HG03039 (cell line): ENCODE results near the gene SPEM2.

Source experiments
- ATAC-seq: cut with Tn5 transposase; IDR thresholded peaks from one replicate; pipeline ENCODE4 v1.9.1; 2021; ENCODE audit warnings: mild to moderate bottlenecking, moderate library complexity; ENCODE audit not compliant: unreplicated experiment

SPEM2 gene

DNA sequence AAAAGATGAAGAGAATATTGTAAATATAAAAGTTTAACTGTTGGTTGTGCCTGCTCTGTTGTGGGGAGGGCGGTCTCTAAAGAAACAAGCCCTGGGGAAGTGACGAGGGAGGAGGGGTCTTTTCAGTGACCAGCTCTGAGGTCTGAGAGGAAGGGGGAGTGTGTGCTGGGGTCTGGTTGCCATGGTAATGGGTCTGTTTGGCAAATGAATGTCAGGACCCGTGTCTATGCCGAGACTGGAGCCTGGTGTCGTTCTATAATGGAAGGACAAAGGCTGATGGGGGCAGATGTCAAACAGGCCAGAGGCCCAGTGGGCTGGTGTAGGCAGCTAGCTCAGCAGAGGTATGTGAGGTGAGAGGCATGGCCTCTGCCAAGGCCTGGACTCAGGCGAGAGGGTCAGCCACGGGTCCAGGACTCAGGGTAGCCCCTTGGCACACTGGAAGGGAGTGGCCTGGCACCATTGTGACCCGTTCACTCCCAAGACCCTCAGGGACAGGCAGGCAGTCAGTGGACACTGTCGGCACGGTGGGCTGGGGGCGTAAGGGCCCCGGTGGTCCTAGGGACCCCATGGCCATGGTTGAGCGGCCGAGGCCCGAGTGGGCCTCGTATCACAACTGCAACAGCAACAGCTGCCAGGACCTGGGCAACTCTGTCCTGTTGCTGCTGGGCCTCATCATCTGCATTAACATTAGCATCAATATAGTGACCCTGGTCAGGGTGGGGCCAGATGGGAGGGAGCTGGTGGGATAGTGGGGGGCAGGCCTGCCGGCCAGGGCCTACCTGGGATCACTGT is 5.4 kb upstream of the SPEM2 start, which contains the start of gene SPEM1:
Gene SPEM1, plus strand, starts transcription at position 506 of the 792 bp plus-strand sequence. Its CDS starts 61 bp downstream, at position 567.
- no peak for ATAC-seq

DNA sequence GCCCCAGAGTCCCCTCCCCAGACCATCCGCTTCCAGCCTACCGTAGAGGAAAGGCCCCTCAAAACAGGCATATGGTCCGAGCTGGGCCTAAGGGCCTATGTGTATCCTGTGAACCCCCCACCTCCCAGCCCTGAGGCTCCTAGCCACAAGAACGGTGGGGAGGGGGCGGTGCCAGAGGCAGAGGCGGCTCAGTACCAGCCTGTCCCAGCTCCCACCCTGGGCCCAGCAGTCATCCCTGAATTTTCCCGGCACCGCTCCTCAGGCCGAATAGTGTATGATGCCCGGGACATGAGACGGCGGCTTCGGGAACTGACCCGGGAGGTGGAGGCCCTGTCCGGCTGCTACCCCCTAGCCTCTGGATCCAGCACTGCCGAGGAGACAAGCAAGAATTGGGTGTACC is 4.2 kb upstream of the SPEM2 start:
- ATAC-seq = no peak

DNA sequence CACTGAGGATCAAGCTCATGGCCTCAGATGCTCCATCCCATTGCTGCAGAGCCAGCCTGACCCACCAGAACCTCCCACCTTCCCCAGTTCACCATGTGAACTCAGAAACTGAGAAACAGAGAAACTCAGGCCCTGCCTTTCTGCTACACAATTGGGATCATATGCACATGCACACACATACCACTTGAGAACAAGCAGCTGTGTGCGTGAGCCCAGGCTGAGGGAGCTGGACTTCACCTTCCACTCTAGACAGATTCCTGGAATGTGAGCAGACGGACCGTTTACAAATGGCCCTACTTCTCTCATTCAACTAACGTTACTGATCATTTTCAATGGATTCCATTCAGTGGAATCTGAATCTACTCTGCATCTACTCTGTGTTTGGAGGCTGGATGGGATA is 1.7 kb upstream of the SPEM2 start:
- ATAC-seq = no peak

DNA sequence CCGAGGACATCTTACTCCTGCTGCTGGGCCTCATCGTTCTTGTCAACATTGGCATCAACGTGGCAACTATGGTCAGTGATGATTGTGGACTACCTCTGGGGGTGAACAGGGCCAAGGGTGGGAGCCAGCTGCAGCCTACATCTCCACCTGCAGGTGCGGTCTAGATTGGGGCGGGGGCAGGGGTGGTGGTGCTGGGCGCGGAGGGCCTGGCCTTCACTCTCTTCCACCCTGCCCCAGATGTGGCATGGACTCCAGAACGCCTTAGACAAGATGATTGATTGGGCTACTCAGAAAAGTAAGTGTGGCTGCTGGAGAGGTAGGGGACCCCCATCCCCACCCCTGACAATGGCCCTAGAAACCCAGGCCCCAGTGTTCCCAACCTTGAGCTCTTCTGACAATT is 340 bp downstream of the SPEM2 start:
- no peak for ATAC-seq

DNA sequence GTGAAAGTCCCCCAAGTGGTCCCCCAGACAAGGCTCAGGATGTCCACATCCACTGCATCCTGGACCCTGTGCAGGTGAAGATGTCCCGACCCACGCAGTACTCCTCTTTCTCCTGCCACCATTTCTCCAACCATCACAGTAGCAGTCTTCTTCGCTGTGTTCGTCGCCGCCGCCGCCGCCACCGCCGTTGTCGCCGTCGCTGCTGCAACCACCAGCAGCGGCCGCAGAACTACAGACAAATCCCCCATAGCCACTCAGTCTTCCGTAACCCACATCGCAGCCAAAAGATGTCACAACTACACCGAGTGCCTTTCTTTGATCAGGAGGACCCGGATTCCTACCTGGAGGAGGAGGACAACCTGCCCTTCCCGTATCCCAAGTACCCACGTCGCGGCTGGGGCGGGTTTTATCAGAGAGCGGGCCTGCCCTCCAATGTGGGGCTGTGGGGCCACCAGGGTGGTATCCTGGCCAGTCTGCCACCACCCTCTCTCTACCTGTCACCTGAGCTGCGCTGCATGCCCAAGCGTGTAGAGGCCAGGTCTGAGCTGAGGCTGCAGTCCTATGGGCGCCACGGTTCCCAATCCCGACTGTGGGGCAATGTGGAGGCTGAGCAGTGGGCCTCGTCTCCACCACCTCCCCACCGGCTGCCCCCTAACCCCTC is 917 bp downstream of the SPEM2 start:
- no peak for ATAC-seq

DNA sequence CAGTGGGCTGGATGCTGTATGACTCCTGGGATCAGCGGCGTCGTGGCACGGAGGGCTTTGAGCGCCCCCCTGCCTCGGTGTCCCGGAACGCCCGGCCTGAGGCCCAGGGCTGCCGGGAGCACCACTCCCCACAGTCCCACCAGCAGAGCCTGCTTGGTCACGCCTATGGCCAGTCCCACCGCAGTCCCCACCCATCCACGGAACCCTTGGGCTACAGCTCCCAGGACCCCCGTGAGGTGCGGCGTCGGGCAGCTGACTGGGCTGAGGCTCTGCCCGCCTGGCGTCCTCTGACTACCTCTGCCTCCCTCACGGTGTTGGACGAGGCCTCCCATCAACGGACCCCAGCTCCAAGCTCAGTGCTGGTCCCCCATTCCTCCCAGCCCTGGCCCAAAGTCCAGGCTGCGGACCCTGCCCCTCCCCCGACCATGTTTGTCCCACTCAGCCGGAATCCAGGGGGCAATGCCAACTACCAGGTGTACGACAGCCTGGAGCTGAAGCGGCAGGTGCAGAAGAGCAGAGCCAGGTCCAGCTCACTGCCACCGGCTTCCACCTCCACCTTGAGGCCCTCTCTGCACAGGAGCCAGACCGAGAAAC is 1.6 kb downstream of the SPEM2 start:
- no peak for ATAC-seq

DNA sequence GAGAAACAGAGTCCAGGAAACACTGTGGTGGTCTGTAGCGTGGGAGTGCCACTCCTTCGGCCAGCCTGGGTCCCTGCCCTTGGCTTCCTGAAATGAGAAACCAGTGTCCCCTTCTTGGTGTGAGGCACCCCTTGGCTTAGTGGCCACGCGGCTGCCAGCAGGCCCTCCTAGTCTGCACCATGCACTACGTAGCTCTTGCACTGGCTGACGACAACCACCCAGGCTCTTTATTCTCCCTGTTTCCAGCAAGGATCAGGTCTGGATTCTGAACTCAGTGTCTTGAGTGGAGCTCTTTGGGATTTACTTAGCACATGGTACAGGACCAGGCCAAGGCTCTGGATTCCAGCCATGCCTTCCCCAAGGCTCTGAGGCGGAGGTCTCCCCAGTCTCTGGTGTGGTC is 2.1 kb downstream of the SPEM2 start:
- ATAC-seq = no peak

DNA sequence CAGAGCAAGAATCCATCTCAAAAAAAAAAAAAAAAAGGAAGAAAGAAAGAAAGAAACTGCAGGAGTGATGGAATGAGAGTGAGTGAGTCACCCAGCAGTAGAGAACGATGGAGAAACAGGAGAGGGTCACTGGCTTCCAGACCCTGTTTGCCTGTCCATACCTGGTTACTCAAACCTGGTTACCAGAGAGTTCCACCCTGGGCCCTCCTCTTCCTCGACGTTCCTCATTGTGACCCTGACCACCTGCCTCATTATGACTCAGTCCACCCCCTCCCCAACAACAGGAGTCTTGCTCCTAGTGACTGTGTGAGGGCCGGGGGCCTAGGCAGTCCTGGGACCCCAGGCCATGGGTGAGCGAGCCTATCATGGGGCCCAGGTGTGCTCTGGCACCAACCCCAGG is 3.1 kb downstream of the SPEM2 start, which contains the start of gene SPEM3:
Gene SPEM3, plus strand, starts transcription at position 301 of the 400 bp plus-strand sequence. Its CDS starts 46 bp downstream, at position 347.
- ATAC-seq = no peak

DNA sequence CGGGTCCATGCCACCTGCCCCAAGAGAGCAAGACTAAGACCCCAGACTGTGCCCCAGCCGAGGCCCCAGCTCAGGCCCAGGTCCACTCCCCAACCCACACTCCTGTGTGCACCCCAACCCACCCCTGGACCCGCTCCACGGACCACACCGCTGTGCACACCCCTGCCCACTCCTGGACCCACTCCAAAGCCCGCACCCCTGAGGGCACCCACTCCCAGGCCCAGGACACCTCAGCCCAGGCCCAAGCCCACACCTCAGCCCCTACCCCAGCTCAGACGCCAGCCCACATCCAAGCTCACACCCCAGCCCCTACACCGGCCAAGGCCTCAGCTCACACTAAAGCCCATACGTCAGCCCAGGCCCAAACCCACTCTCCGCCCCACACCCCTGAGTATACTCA is 4.3 kb downstream of the SPEM2 start:
- ATAC-seq = no peak

DNA sequence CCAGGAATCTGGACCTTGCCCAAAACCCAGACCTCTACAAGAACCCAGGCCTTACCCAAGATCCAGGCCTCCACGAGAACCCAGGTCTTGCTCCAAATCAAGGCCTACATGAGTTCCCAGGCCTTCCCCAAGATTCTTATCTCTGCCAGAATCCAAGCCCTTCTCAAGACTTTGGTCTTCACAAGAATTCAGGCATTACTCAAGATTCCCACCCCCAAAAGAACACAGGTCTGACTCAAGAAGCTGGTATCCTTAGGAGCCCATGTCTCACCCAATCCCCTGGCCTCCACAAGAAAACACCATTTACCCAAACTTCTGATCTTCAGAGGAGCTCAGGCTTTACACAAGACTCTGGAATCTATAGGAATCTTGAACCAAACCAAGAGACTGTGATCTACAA is 5.8 kb downstream of the SPEM2 start:
- no peak for ATAC-seq

DNA sequence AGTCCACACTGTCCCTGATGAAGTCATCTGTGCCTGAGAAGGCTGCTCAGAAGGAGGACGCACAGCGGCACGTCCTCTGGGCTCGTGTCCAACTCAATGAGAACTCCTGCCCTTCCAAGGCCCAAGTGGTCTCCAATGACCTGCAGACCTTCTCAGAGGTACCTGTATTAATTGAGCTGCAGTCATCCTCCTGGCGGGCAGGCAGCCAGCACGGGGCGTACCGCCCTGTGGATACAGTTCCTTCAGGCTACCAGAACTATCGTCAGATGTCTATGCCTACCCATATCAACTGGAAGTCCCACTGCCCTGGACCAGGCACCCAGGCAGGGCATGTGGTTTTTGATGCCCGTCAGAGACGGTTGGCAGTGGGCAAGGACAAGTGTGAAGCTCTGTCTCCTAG is 6.9 kb downstream of the SPEM2 start:
- no peak for ATAC-seq

DNA sequence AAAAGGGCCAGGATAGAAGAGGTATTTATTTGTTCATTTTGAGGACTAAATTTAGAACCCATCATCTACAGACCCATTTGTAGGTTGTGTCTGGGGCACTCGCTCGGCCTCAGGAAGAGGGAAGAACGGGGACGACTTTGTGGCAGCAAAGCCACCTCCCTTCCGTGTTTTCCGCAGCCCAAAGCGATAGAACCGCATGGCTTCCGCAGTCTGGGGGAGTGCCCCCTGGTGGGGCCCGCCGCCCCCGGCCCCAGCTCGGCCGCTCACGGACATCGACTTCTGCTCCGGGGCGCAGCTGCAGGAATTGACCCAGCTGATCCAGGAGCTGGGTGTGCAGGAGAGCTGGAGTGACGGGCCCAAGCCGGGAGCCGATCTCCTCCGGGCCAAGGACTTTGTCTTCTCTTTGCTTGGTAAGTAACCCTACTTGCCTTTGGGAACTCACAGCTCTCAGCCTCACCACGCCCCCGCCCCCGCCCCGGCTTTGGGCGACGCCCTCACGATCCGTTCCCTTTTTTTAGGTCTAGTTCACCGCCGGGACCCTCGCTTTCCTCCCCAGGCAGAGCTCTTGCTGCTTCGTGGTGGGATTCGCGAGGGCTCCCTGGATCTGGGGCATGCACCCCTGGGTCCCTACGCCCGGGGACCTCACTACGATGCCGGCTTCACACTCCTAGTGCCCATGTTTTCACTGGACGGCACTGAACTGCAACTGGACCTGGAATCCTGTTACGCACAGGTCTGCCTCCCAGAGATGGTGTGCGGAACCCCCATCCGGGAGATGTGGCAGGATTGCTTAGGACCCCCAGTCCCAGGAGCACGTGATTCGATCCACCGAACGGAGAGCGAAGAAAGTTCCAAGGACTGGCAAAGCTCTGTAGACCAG is 10.5 kb downstream of the SPEM2 start:
- no peak for ATAC-seq

DNA sequence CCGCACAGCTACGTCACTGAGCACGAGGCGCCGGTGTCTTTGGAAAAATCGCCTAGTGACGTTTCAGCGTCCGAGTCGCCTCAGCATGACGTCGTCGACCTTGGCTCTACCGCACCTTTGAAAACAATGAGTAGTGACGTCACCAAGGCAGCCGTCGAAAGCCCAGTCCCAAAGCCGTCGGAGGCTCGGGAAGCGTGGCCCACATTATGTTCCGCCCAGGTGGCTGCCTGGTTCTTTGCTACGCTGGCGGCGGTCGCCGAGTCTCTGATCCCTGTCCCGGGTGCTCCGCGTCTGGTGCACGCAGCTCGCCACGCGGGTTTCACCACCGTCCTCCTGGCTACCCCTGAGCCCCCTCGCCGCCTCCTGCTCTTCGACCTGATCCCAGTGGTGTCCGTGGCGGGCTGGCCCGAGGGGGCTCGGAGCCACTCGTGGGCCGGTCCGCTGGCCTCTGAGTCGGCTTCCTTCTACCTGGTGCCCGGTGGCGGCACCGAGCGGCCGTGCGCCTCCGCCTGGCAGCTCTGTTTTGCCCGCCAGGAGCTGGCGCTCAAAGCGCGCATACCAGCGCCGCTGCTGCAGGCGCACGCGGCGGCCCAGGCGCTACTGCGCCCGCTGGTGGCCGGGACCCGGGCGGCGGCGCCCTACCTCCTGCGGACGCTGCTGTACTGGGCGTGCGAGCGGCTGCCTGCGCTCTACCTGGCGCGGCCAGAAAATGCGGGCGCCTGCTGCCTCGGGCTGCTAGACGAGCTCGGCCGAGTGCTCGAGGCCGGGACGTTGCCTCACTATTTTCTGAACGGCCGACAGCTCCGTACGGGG is 11.3 kb downstream of the SPEM2 start:
- no peak for ATAC-seq

DNA sequence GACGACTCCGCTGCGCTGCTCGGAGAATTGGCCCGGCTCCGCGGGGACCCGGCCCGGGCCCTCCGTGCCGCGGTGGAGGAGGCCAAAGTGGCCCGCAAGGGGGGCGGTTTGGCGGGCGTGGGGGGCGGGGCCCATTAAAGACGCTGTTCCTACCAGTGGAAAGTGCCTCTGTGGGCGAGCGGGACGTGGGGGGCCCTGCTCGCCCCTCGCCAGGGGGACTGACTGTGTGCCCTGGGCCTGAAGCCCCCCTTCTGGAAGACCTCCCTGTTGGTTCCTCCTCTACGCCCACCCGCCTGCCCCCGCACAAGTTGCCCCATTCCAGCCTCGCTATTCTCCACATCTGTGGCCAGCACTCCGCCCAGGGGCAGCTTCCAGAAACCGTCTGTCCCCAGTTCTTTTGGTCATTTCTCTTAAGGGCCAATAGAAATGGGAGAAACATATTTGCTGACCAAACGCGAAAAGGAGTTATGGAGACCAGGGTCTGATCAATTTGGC is 12.0 kb downstream of the SPEM2 start:
- ATAC-seq = no peak

DNA sequence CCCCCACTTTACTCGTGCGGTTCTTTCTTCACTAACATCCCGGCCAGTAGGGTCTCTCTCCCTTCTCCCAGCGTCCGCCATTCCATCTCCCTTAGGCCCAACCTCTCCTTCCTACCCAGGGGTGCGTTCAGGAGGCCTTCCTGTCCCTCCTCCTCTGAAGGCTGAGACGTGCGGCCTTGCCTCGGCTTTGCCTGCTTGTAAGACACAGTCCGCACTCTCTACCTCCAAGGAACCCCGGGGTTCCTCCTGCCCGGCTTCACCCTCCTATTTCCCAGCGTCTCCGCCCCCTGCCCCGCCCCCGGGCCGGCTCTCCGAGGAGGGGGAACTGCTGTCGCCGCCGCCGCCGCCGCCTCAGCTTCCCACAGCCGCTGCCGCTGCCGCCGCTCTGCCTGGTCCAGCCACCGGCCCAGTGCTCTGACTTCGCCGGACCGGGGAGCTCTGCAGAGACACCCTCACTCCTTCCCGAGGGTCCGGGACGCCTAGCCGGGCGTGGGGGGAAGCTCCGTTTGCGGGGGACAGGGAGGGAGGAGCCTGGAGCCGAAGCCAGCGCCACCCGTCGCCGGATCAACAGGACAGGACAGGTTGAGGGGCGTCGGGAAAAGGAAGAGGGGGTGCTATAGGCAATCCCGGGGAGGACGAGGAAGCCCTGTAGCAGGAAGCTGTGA is 12.7 kb downstream of the SPEM2 start:
- ATAC-seq = no peak

DNA sequence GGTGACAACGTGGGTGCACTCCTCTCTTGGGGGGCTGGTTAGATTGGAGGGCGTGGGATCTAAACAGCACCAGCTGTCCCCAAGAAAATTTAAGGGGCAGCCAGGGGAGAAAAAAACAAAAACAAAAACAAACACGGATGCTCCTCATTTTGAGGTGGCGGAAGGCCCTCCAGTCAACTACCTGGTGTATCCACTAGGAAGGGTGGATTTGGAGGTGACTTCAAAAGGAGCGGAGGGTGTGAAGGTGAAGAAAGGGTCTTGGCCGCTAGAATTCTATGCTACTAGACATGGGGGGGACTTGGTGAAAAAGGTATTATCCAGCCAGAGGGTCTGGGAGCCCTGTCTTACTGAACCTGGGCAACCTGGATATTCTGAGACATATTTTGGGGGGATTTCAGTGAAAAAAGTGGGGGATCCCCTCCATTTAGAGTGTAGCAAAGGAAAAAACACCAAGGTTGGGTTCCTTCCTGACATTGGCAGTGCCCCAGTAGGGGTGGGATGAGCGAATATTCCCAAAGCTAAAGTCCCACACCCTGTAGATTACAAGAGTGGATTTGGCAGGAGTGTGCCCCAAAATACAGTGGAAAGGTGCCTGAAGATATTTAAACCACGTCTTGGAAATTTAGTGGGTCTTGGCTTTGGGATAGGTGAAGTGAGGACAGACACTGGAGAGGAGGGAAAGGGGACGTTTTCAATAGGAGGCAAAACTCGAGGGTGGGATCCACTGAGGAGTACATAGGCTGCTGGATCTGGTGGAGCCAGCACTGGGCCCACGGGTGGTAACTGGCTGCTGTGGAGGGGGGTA is 13.4 kb downstream of the SPEM2 start:
- ATAC-seq = no peak

DNA sequence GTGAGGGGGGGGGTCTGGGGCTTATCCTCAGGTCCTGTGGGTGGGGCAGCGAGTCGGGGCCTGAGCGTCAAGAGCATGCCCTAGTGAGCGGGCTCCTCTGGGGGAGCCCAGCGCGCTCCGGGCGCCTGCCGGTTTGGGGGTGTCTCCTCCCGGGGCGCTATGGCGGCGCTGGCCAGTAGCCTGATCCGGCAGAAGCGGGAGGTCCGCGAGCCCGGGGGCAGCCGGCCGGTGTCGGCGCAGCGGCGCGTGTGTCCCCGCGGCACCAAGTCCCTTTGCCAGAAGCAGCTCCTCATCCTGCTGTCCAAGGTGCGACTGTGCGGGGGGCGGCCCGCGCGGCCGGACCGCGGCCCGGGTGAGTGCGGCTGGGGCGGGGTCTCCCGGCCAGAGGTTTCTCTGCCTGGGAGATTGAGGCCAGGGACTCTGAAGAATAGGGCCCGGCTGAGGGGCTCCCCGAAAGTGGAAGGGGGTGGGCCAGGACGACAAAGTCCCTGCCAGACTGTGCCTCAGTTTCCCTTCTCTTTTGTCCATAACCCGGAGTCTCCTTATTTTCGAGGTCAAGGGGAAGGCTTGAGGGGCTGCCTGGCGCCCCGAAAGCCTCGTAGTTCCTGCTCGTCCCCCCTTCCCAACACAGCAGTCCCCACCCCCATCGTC is 14.2 kb downstream of the SPEM2 start, which contains the start of gene FGF11:
Gene FGF11, plus strand, starts transcription at position 51 of the 651 bp plus-strand sequence. Its CDS starts 109 bp downstream, at position 160.
- ATAC-seq = no peak
